SH-SY5Y (cell line): ENCODE measurements around the gene CFAP107.

ENCODE experiments used
- GATA2 ChIP-seq: IDR thresholded peaks from 2 replicates; pipeline ENCODE4 v1.6.1; 2011; ENCODE audit warnings: mild to moderate bottlenecking, low read depth, low read length
- GATA3 ChIP-seq: IDR thresholded peaks from 2 replicates; pipeline ENCODE4 v1.6.1; 2011; ENCODE audit warnings: low read depth, mild to moderate bottlenecking, low read length, moderate library complexity

GRCh38 chr1:12712076-12712475, 33.9 kb upstream of the CFAP107 start:
- TF ChIP-seq GATA2 (no peak), GATA3 (no peak)
